GM19452 (cell line): ENCODE results near the gene ST3GAL4.
"Not testable (repeated sequence)": the region's sequence is repeated elsewhere in the genome, so short reads cannot be mapped to it uniquely, and the experiment has no call there.

Experiments
- ATAC-seq: cut with Tn5 transposase; IDR thresholded peaks from one replicate; pipeline ENCODE4 v1.9.1; 2021; ENCODE audit not compliant: unreplicated experiment

The ST3GAL4 gene

DNA sequence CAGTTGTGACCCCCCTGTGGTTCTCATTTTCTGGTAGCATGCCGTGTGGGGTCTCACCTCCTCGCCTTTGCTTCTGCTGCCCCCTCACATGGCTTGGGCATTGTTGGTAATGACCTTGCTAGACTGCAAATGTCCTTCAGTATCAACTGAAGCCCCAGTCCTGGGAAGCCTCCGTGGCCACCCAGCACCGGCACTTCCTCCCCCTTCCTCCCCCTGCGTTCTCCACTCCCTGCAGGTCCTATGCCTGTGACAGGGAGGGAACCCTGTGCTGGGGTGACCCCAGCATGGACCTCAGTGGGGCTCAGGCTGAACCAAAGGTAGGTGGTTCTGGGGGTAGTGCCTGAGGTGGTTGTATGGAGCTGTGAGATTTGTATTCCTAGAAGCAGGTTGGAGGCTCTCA lies 5.9 kb downstream of the ST3GAL4 start:
- no peak for ATAC-seq

DNA sequence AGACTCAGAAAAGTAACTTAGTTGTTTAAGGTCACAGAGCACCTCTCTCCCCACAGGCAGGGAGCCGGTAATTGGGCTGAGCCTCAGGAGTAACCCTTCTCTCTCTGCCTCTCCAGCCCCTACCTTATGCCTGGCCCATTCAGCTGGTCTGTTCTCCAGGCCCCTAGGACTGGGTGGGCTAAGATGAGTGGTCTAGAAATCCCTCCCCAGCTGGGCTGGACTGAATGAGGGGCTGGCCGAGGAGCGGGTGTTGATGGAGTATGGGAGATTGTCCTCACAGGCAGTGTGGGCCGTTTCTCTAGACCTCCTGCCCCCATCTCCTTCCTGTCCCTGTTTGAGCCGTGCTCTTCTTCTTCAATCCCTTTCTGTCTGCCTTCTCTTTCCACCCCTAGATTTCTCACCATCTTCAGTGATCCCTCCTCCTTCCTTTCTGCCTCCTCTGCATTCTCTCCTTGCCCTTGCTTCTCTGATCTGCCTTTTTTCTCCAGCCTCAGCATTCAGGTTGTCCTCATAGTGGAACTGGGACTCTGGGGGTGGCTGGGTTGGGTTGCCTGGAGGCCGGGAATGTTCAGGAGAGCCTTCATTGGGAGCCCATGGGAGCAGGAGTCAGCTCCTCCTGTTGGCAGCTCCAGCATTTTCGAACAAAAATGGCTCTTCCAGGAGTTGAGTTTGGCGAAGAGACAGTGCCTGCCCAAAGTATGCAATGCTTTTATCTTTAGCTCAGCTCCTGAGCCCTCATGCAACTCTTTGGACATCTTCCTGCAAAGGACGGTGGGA lies 7.6 kb downstream of the ST3GAL4 start:
- no peak for ATAC-seq

DNA sequence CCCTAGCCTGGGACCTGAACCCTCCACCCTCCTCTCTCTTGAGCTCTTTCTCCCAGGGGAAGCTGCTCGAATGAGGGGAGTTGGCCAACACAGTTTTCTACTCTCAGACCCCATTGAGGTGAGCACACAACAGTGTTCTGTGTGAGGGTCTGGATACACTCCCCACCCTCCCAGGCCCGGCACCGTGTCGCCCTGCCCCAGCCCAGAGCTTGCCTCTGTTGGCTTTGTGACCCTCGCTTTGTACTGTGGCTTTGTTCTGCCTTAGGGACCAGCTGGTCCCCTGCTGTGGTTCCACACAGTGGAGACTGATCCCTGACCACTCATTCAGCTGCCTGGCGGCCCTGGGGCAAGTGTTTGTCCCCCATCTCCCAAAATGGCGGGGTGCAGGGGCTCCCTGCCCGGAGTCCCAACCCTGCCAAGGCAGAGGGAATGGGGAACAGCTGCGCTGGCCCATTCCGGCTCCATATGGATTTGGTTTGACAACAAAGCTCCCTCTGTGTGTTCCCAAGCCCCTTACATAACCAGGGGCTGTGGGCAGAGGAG lies 8.3 kb downstream of the ST3GAL4 start:
- ATAC-seq, result no peak

DNA sequence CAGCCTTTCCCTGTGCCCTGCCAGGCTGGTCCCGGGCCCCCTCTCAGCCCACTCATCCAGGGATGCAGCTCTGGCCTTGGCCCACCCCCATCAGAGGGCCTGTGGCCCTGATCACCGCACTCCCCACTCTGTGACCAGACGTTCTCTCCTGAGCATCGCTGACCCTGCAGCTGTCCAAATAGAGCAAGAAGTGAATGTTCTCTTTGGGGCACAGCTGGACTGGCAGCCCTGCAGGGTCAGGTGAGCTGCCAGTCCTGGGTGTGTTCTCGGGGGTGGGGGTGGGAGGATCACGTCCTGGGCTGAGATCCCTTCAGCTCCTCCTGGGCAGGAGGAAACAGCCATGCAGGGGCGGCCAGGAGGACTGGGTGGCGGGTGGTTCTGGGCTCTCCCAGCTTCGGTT lies 9.2 kb downstream of the ST3GAL4 start:
- ATAC-seq, result not testable (repeated sequence)

DNA sequence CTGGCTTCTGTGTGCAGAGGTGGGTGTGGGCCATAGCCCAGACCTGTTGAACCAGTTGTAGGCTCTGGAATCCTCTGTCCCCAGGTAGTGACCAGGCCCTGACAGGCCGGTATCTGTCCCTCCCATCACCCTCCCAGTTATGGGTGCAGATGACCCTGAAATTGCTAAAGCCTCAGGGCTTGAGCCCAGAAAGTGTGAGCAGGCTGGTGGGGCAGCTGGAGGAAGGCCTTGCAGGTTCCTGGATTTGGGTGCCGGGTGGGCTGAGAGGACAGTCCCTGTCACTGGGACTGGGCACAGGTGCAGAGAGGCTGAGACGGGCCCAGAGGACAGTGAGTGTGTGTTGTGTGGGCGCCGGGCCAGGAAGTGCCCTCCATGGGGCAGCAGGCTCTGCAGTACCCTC lies 10.0 kb downstream of the ST3GAL4 start:
- ATAC-seq, result not testable (repeated sequence)

DNA sequence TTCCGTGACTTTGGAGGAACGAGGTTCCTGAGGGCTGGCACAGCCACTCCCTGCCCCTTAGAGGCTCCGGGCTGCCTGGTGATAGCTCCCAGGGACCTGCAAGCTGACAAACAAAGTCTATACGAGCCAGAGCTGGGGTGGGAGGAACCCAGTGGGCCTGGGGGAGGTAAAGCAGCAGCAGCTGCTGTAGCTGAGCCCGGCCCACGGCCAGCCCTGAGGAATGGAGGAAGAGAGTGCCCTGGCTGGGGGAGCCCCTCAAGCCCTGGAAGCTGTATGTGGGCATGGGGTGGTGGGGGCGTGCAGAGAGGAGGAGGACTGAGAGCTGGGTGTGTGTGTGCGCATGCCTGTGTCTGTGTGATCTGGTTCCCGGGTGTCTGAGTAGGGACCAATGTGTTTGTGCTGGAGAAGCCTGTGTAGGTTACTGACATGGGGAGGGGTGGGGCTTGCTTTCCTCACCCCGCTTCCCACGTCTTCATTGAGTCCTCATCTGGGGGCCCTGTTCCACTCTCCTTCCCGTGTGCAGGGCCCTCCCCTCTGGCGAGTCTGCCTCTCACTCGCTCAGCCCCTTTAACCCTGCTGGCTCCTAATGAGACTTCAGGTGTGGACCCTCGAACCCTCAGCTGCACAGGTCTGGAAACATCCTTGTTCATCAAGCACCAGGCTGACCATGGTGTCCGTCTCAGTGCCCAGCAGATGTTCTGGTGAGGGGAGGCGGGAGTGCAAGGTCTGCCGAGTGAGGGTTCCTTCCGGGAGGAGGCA lies 10.8 kb downstream of the ST3GAL4 start:
- no peak for ATAC-seq

DNA sequence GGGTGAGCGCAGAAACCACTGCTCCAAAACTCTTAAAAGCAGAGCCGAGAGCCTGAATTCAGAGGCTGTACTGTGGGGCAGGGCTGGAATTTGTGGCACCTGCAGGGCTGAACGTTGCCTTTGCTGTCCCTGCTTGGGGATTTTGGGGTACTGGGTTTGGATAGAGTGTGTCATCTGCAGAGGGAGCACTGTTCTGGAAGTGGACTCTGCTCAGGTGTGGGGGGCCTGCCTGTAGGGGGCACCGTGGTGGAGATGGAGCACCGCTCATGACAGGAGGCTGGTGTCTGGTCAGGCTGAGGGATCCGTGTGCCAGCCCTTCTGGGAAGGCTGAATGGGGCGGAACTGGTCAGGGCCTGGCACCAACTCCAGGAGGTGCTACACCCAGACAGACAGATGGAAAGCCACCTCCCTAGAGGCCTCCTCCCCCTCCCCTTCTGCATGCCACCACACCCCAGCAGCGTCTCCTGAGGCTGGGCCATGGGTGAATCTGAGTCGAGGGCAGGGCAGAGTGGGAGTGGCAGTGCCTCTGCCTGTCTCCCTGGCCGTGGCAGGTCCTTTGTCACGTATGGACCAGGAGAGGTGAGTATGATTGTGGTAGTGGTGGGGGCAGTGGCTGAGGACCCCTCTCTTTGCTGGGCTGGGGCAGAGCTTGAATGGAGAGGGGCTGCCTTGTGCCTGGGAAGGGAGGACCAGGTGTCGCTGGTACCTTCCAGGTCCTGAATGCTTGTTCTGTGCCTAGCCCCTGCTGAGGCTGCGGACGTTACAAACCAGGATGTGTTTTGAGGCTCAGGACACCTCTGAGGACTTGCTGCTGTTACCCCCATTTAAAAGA lies 11.6 kb downstream of the ST3GAL4 start:
- ATAC-seq, result not testable (repeated sequence)

DNA sequence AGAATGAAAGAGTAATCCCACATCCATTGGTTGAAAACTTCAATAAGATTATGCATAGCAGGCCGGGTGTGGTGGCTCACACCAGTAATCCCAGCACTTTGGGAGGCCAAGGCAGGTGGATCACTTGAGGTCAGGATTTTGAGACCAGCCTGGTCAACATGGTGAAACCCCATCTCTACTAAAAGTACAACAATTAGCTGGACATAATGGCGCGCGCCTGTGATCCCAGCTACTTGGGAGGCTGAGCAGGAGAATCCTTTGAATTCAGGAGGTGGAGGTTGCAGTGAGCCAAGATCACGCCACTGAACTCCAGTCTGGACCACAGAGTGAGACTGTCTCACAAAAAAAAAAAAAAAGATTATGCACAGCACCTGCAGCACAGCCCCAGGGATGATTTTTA lies 12.3 kb downstream of the ST3GAL4 start:
- ATAC-seq, result not testable (repeated sequence)

DNA sequence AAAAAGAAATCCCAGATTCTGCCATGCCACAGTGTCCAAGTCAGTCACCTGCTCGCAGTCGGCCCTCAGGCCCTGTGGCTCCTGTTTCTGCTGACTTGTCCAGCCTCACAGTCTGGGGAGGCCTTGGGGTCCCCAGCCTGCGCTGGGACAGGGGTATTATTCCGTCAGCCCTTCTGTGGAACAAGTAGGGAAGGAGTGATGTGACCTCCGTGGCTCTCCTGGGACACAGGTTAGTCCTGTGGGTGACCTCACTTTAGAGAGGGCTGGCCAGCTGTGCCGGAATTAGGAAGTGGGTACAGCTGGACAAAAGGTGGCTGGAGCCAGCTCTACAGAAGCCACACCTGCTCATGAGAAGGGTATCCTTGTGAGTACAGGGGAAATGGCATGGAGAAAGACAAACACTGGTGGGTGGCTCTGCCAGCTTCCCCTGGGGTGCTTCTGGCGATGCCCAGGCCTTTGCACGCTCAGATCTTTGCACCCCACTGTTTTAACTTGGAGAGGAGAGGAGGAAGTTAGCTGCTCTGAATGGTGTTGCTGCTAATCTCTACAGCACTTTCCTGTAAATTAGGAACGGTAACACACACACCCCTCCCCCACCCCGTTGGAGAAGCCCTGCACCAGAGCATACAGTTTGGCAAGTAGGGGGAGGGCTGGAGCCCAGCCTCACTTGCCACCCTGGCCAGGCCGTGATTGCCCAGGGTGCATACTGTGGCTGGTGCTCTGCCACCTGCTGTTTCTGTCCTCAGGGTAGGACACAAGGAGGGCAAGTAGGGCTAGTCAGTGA lies 13.0 kb downstream of the ST3GAL4 start:
- ATAC-seq, result not testable (repeated sequence)

DNA sequence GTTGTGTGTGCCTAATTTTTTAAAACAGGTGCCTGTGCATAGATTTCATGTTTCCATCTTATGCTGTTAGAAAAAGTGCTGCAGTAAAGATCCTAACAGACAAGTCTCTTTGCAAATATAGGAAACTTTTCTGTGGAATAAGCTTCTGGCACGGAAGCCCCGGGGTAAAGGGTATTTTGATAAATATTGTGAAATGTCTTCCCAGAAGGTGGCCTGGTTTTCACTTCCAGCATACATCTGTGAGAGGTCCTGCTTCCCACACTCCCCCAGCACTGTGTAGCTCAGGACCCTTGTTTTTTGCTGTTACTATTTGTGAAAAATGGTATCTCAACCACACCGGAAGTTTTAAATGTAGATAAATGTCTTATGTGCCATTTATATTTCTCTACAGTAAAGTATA lies 14.5 kb downstream of the ST3GAL4 start:
- no peak for ATAC-seq

DNA sequence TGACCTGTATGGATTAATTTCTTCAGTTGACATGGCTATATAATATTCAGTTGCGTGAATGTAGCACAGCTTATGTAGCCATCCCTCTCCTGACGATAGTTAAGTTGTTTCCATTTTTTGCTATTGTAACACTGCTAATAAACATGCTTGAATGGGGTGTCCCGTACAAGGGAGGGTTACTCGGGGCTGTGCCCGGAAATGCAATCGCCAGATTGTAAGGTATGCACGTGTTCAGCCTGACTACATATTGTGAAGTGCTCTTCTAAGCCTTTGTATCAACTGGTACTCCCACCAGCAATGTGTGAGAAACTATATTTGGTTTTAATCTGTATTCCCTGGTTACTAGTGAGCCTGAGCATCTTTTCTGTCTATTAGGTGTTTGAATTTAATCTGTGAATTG lies 16.1 kb downstream of the ST3GAL4 start:
- no peak for ATAC-seq

DNA sequence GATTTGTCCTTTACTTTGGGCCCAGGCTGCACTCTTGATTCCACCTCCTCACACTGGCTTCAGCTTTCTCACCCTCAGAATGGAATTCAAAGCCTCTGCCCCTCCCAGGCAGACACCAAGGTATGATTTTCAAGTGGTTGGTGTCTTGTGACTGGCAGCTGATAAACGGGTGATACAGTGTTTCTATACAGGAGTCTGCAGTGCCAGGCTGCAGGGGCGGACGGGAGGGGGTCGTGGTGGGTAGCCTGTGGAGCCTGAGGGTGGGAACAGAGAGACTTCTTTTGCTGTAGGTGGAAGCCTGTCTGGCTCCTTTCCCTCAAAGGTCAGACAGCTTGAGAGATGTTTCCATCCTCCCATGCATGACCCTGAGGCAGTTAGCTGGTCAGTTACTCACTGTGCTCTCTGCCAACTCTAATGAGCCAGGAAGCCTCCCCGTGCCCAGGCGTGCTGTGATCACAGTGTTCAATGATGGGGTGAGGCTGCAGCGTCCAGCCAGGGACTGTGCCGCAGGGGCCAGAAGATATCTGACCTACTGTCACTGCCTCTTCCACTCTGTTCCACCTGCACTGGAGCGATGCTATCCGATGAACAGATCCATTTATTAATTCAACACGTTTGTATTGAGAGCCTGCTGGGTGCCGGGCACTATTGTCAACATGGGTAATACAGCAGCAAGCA lies 18.0 kb downstream of the ST3GAL4 start:
- ATAC-seq, result not testable (repeated sequence)

DNA sequence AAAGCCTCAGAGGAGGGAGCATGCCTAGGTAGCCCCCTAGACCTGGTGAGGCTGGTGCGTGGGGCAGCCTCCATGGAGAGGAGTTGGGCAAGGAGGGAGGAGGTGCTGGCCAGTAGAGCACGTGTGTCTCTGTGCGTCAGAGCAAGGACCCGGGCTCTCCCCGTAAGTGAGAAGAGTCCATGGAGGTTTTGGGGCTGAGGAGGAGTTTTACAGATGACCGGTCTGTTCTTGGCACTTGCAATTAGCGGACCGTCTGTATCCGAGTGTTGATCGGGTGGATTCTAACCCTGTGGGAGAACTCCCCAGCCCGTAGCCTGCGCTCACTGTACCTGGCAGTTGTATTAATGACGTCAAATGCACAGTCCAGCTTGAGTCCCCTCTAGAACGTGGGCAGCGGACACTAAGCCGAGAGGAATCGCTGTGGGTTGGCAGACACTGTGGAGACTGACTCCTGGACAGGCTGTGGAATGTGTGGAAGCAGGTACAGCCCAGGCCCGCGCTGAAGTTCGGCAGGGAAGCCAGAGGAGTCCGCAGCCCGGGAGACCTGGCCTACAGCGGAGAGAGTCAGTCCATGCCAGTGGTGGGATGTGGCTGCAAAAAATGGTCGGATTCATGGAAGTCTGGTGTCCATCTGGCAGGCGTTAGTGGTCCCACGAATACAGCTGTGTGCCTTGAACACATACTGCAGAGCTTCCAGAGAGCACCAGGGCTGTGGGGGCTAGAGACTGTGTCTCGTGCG lies 19.2 kb downstream of the ST3GAL4 start:
- not testable (repeated sequence) for ATAC-seq

DNA sequence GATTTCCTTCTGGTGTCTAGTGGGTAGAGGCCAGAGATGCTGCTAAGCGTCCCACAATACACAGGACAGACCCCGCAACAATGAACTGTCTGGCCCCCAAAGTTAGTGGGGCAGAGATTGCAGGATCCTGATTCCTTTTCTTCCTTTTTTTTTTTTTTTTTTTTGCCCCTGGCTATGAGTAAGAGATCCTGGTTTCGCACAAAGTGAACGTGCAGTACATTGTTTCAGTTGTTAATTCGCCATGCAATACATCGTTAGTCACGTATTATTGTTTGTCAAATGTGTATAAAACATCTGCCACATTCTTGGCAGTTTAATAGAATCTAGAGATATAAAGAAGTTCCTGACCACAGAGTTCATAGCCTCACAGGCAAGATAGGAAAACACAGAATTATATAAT lies 20.2 kb downstream of the ST3GAL4 start:
- no peak for ATAC-seq

DNA sequence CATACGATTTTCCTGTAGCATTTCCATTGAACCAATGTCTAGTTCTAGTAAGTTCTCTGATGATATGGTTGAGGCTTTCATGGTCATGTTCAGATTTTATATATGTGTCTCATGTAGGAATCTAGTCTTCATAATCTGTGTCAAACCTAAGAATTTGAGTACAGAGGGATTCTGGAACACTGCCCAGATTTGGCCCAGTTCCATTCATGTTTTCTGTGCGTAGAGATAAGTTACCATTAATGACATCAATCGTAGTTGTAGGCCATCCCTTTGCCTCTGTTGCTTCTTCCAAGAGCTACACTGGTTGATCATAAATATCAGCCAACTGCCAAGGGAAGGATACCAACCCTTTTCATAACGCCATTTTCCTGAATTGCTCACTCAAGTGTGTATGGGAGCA lies 23.3 kb downstream of the ST3GAL4 start:
- ATAC-seq, result no peak

DNA sequence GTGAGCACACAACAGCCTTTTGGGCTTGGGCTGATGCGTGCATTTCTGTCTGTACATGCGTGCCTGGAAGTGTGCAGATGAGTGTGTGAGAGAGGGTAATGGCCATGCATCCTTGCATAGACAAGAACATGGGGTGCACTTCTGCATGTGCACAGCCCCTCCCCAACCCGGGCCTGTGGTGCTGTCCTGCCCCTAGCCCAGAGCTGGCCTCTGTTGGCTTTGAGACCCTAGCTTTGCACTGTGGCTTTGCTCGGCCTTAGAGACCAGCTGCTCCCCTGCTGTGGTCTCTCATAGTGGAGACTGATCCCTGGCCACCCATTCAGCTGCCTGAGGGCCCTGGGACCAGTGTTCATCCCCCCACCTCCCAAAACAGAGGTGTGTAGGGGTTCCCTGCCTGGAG lies 25.4 kb downstream of the ST3GAL4 start:
- no peak for ATAC-seq

DNA sequence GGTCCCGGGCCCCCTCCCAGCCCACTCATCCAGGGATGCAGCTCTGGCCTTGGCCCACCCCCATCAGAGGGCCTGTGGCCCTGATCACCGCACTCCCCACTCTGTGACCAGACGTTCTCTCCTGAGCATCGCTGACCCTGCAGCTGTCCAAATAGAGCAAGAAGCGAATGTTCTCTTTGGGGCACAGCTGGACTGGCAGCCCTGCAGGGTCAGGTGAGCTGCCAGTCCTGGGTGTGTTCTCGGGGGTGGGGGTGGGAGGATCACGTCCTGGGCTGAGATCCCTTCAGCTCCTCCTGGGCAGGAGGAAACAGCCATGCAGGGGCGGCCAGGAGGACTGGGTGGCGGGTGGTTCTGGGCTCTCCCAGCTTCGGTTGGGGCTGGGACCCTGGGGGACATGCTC lies 26.5 kb downstream of the ST3GAL4 start:
- not testable (repeated sequence) for ATAC-seq

DNA sequence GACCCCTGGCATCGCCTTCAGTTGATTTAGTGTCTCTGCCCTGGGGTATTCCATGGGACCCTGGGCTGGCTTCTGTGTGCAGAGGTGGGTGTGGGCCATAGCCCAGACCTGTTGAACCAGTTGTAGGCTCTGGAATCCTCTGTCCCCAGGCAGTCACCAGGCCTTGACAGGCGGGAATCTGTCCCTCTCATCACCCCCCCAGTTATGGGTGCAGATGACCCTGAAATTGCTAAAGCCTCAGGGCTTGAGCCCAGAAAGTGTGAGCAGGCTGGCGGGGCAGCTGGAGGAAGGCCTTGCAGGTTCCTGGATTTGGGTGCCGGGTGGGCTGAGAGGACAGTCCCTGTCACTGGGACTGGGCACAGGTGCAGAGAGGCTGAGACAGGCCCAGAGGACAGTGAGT lies 27.2 kb downstream of the ST3GAL4 start:
- ATAC-seq, result not testable (repeated sequence)
